Gastroesophageal sphincter (tissue), 4 donors: ENCODE data around the gene SMARCB1. TPM values are rescaled to one million over a fixed set of nuclear protein-coding genes. Genes with fewer than 3 reads are reported as not detected.

ENCODE experiments used
- ATAC-seq: fragments of 150-250 bp; one replicate; pipeline ENCODE4 v1.9.1; 2016; ENCODE audit warnings: mild to moderate bottlenecking, moderate library complexity
- H3K27ac ChIP-seq, 4 donors: fragments of 200-600 bp; sonication (generic) in 3 of 4; 1 replicate in 3 of 4; 2 replicates in 1 of 4; pipeline ENCODE4 v1.5.1; 2016 to 2019
- H3K27me3 ChIP-seq: fragments of 200-600 bp; sonication (generic); one replicate; pipeline ENCODE4 v1.5.1; 2019
- H3K36me3 ChIP-seq, 2 donors: fragments of 200-600 bp; sonication (generic); one replicate each; pipeline ENCODE4 v1.5.1; 2019; ENCODE audit warnings: control low read depth in 1 of 2
- H3K4me1 ChIP-seq, 3 donors: fragments of 200-600 bp; sonication (generic); 1 replicate in 2 of 3; 2 replicates in 1 of 3; pipeline ENCODE4 v1.5.1; 2016 to 2019; ENCODE audit warnings: control low read depth in 2 of 3
- H3K4me3 ChIP-seq, 2 donors: fragments of 200-600 bp; sonication (generic); one replicate each; pipeline ENCODE4 v1.5.1; 2019; ENCODE audit warnings: mild to moderate bottlenecking in 1 of 2, moderate library complexity in 1 of 2
- H3K9me3 ChIP-seq, 3 donors: fragments of 200-600 bp; sonication (generic); one replicate each; pipeline ENCODE4 v1.5.1; 2017 to 2019; ENCODE audit warnings: control low read depth in 2 of 3
- EP300 ChIP-seq: sonication (generic); formaldehyde crosslinking; IDR thresholded peaks from one replicate; pipeline ENCODE4 v1.6.1; 2017; ENCODE audit warnings: antibody characterized with exemption, mild to moderate bottlenecking
- POLR2A ChIP-seq, 2 donors: fragments of 450-650 bp; IDR thresholded peaks; one replicate each; pipeline ENCODE4 v1.6.1; 2017; ENCODE audit warnings: antibody characterized with exemption in 2 of 2, mild to moderate bottlenecking in 2 of 2, moderate library complexity in 1 of 2
- POLR2AphosphoS5 ChIP-seq: sonication (generic); formaldehyde crosslinking; IDR thresholded peaks from one replicate; pipeline ENCODE4 v1.6.1; 2017; ENCODE audit warnings: antibody characterized with exemption
- WGBS, 2 donors: methylation state at CpG; one replicate each; pipeline ENCODE4 v1.1.5; 2018; ENCODE audit warnings: low coverage in 1 of 2; 5-methylcytosine and 5-hydroxymethylcytosine counted together
- total RNA-seq, 4 donors: library from RNA; depleted of rRNA; stranded (reverse); fragments of >200 nt; gene quantifications; one replicate each; pipeline ENCODE4 v1.1.0, GENCODE V29; 2016
- TF ChIP-seq, protein P1 (sequence below), 4 experiments: fragments of 200-600 bp in 2 of 4; fragments of 450-650 bp in 2 of 4; sonication (generic) in 1 of 4; IDR thresholded peaks; one replicate each; pipeline ENCODE4 v1.5.1; 2017 to 2019; ENCODE audit warnings: antibody characterized with exemption in 4 of 4, mild to moderate bottlenecking in 2 of 4, moderate library complexity in 2 of 4

SMARCB1 gene
- total RNA-seq, 4 donors from 2014 or later = 27.9 to 58.8 (median 32.7) TPM

DNA sequence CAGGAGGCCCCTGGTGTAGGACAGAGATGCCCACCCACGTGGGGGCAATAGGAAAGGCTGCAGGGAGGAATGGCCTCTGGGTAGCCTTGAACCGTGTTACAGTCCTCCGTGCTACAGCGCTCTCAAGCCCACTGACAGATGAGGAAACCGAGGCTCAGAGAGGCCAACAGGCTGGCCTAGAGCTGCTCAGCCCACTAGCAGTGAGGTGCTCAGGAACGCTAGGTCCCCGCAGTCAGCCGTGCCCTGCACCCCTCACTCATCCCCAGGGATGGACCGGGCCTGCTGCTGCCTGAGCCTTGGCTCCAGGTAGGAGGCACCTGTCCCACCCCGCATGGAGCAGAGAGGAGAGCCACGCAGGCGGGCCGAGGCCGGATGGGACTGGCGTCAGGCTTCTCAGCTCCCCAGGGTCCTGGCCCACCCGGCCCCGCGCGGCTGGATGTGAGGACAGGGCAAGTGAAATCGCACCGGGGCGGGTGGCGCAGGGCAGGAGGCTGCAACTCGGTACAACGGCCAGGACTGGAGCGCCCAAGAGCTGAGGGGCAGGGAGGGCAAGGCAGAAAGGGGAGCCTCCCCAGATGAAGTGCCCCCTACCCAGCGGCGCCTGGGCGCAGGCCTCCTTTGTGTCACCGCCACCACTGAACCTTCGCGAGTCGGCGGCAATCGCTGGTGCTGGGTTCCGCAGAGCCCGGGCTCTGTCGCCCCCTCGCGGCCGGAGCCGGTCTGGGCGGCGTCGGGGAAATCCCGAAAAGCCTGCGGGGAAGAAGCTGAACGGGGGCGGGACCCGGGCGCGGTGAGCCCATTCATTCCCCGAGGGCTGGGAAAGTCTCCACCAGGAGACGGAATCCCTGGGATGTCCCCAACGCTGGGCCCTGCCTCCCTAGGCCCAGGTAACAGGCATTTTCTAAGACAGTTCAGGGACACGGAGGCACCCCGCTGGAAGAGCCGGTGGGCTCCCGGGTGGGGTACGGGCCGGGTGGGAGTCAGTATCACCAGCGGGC, 62.5 kb downstream of the SMARCB1 start:
- WGBS, 2 donors = 12 to 30% methylated on average over 8 to 12 of the region's 62 CpGs
- Histone ChIP-seq H3K4me3 (peak overlapping the region in 1 of 2 donors; percentile 19), H3K27me3 (no peaks in the 10 kb centered on the region), H3K9me3 (no peaks in the 10 kb centered on the region), H3K36me3 (no peaks in the 10 kb centered on the region), H3K27ac (no peak overlapping the region), H3K4me1 (peaks cover 0 to 38% (median 8%) of the 10 kb centered on the region in 3 donors)
- ATAC-seq = peak; percentile 86
- TF ChIP-seq EP300 = no peak
- TF ChIP-seq, protein P1, sequence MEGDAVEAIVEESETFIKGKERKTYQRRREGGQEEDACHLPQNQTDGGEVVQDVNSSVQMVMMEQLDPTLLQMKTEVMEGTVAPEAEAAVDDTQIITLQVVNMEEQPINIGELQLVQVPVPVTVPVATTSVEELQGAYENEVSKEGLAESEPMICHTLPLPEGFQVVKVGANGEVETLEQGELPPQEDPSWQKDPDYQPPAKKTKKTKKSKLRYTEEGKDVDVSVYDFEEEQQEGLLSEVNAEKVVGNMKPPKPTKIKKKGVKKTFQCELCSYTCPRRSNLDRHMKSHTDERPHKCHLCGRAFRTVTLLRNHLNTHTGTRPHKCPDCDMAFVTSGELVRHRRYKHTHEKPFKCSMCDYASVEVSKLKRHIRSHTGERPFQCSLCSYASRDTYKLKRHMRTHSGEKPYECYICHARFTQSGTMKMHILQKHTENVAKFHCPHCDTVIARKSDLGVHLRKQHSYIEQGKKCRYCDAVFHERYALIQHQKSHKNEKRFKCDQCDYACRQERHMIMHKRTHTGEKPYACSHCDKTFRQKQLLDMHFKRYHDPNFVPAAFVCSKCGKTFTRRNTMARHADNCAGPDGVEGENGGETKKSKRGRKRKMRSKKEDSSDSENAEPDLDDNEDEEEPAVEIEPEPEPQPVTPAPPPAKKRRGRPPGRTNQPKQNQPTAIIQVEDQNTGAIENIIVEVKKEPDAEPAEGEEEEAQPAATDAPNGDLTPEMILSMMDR (IDR thresholded peaks at IDR 0.05) = peak in 3 of 4 experiments; percentile 97 to 99 (median 98)

DNA sequence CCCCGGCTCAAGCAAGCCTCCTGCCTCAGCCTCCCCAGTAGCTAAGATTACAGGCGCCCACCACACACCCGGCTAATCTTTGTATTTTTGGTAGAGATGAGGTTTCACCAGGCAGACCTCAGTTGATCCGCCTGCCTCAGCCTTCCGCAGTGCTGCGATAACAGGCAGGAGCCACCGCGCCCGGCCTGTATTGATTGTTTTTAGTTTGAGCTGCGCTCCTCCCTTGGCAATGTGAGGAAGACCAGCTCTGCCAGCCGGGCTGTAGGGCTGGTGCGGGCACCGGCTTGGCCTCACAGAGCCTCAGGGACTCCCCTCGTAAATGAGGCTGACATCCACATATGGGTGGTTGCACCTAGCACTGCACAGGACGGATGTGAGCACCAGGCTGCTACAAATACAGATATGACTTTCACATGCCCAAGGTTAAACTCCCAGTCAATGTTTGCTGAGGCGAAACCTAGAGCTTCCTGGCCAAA, 63.4 kb downstream of the SMARCB1 start:
- Histone ChIP-seq H3K36me3 (no peaks in the 10 kb centered on the region), H3K9me3 (no peaks in the 10 kb centered on the region), H3K27me3 (no peaks in the 10 kb centered on the region), H3K4me3 (no peak overlapping the region), H3K4me1 (peaks cover 0 to 29% (median 8%) of the 10 kb centered on the region in 3 donors), H3K27ac (no peak overlapping the region)
- TF ChIP-seq POLR2AphosphoS5 (no peak), EP300 (no peak), POLR2A (IDR thresholded peaks at IDR 0.05) (no peak)
- TF ChIP-seq, protein P1 (IDR thresholded peaks at IDR 0.05) = no peak
- 73% methylated on average over 6 of the region's 16 CpGs; no CpG with 5 or more reads in 1 of the 2 donors for WGBS, 2 donors
- no peak for ATAC-seq

DNA sequence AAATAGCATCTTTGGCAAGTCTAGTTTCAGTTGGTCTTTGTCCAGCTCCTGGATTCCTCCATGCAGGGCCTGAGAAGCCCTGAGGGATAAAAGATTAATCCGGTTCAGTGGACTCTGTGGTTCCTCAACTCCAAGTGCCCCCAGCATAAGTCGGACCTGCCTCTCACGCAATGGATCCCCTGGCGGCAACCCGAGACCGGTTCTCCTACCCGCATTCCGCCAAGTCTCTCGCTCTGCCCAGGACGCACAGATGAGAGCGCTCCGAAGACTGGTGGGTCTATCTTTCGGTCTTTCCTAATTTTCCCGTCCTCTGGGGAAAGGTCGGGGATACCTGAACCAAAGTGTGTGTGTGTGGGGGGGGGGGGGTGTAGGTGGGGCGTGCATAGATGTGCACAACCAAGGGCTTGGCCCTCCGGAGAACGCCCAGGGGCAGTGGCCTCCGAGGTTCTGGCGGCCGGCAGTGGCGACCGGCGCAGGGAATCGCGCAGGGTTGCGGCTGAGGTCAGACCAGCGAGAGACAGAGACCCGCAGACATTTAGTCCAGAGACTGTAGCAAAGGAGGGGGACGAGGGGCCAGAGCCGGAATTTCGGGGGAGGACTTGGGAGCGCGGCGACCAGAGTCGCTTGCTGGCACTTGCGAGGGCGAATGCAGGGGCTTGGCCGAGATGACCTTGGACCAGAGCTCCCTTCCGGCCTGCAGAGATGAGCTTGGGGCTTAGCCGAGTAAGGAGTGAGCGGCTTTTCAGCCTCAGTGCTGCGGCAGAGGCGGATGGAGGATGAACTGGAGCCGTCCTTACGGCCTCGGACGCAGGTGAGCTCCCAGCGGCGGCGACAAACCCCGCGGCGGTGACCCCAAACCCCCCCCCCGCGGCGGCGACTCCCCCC, 70.2 kb downstream of the SMARCB1 start:
- TF ChIP-seq POLR2A (IDR thresholded peaks at IDR 0.05) = no peak
- TF ChIP-seq EP300 = no peak
- TF ChIP-seq, protein P1 (IDR thresholded peaks at IDR 0.05) = peak in 3 of 4 experiments; percentile 20 to 38 (median 23)
- no peak for TF ChIP-seq POLR2AphosphoS5
- peak; percentile 66 for ATAC-seq
- H3K9me3 ChIP-seq = no peaks in the 10 kb centered on the region
- H3K36me3 ChIP-seq = peaks cover 0 to 4% of the 10 kb centered on the region in 2 donors
- peak overlapping the region; percentile 58 to 75 for H3K4me3 ChIP-seq
- peak overlapping the region; percentile 79 to 98 (median 96) for H3K27ac ChIP-seq
- 0 to 3% methylated on average over 1 to 7 of the region's 58 CpGs for WGBS, 2 donors
- no peaks in the 10 kb centered on the region for H3K27me3 ChIP-seq
- H3K4me1 ChIP-seq = peaks cover 0 to 28% (median 7%) of the 10 kb centered on the region in 3 donors

DNA sequence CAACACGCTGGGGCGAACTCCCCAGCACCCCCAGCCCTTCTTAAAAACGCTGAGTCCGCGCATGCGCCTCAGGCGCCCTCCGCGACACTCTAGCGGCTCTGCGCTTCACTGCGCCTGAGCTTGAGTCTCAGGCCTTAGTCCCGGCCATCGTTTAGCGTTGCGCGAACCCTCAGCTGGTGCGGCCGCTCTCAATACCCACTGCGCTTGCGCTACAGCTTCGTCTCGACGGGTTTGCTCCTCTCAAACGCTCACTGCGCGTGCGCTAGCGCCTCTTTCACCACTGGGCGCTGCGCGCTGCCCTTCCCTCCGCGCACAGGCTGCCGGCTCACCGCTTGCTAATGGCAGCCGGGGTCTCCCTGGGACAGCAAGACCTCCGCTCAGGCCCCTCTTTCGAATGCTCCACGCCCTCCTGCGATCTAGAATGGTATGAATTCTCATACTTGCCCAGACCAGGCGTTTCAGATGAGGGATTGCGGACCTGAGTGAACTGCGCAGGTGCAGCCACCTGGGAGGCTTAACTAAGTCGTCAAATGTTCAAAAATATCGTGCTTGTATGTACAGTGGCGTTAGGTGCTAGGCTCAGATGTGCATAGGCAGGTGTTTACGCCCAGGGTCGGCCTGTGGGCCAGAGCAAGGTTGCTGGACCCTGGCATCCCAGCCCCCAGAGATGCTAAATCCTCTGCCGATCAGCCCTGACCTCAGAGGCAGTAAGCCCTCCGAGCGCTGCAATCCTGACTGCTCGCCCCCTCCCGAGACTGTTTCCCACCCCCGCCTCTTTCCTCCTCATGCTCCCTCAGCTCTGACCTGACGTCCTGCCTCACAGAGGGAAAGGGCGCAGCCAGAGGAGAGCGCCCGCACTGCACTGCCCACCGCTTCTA, 71.1 kb downstream of the SMARCB1 start, which contains the start of gene SLC2A11:
TSS of gene SLC2A11 (plus strand) at position 270 of the 878 bp plus-strand sequence. CDS start at position 395, 125 bp downstream.
- WGBS, 2 donors = 0% methylated on average over 3 to 8 of the region's 60 CpGs
- H3K4me1 ChIP-seq = peaks cover 0 to 28% (median 7%) of the 10 kb centered on the region in 3 donors
- peak within 1 kb of the TSS; percentile 58 to 75 for H3K4me3 ChIP-seq
- H3K36me3 ChIP-seq = peaks cover 0 to 13% of the 10 kb centered on the region in 2 donors
- no peaks in the 10 kb centered on the region for H3K9me3 ChIP-seq
- peak within 1 kb of the TSS; percentile 79 to 98 (median 96) for H3K27ac ChIP-seq
- no peaks in the 10 kb centered on the region for H3K27me3 ChIP-seq
- TF ChIP-seq, protein P1 (IDR thresholded peaks at IDR 0.05) = peak in 3 of 4 experiments; percentile 36 to 53 (median 44)
- TF ChIP-seq POLR2A (IDR thresholded peaks at IDR 0.05) (peak in 1 of 2 donors; percentile 82), POLR2AphosphoS5 (peak; percentile 91), EP300 (no peak)
- ATAC-seq = peak; percentile 97
